ENCODE measurements around the gene UNC13A.

UNC13A gene

DNA sequence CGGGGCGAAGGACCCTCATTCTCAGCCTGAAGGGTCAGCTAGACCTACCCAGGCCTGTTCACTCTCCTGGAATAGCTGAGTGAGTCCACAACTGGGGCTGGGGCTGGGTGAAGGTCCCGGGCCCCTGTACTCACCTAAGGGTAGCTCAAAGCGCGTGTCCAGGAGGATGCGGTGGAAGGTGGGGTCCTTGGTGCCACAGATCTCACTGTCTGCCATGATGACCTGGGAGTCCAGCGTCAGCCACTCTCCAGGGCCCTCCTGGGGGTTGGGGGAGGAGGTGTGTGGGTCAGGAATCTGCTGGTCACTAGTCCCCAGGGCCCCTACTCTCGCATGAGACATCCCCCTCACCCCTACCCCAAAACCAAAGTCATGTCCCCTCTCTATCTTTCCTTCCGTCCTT is 18.7 kb downstream of the UNC13A start:
- DNase-seq (ENCODE audit: low read depth in 2 of 2), result no peak

DNA sequence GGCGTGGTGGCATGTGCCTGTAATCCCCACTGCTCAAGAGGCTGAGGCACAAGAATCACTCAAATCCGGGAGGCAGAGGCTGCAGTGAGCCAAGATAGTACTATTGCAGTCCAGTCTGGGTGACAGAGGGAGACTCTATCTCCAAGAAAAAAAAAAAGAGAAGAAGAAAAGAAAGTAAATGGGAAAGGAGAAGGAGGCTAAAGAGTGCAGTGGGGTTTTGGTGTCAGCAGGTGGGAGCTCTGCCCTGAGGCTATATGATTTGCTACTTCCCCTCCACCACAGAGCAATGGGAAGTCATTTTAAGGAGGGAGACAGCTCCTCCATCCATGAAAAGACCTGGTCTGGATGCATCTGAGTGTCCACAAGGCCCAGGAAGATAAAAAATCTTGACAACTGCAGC is 23.1 kb downstream of the UNC13A start:
- DNase-seq (ENCODE audit: low read depth in 2 of 2), result no peak

DNA sequence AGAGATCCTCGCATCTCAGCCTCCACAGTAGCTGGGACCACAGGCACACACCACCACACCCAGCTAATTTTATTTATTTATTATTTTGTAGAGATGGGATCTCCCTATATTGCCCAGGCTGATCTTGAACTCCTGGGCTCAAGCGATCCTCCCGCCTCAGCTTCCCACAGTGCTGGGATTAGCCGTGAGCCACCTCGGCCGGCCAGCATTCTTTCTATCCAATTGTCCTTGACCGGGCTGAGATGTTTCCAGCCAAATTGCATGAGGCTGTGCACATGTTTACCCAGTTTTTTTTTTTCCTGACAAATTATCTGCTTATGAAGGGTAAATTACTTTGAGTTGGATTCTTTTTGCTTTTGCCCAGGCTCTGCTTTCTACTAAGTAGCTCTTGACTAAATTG is 28.2 kb downstream of the UNC13A start:
- no peak for DNase-seq (ENCODE audit: low read depth in 2 of 2)

DNA sequence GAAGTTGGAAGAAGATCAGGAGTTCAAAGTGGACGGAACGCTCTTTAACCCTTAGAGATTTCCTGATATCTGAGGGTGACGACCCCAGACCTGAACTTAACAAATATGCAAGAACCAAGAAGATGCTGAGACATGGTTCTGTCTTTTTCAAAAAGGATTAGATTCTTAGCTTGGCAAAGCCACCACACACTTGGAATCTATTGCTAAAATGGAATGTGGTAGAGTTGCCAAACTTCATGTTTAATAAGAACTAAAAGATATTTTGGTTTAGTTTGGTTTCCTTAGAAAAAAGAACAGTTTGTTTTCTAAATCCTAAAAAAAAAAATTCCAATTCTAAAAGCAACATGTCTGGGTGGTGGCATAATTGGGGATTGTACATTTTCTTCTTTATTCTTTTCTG is 29.5 kb downstream of the UNC13A start:
- DNase-seq (ENCODE audit: low read depth in 2 of 2), result no peak

DNA sequence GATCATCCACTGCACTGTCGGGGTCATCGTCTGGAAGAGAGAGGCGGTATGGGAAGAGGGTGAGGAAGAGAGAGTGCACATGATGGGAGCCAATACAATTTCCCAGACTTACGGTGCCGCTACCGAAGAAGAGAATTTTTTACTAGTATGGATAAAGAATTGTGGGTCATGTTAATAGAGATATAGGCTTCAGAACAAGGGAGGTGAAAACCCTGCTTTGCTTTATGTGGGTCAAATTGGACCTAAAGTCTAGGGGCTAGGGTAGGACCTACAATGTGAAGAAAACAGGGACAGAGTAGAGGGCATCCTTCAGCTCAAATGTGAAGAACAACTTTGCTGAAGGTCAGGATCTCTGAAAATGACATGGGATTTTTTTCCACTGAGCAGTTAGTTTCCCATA is 29.9 kb downstream of the UNC13A start:
- no peak for DNase-seq (ENCODE audit: low read depth in 2 of 2)

DNA sequence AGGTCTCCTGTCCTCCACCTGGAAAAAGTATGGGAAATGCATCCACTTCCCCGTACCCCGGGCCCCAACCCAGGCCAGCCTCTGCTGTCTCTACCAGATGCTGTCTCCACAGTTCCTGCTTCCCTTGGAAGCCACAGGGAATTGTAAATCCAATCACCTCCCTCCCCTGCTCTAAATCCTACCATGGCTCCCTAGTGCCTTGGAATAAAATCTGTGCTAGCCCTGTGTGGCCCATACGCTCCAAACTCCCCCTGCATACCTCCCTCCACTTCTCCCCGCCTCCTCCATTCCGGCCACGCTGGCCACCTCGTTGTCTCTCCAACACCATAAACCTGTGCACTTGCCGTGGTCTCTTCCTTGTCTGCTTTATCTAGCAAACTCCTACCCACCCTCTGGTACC is 31.2 kb downstream of the UNC13A start:
- no peak for DNase-seq (ENCODE audit: low read depth in 2 of 2)

DNA sequence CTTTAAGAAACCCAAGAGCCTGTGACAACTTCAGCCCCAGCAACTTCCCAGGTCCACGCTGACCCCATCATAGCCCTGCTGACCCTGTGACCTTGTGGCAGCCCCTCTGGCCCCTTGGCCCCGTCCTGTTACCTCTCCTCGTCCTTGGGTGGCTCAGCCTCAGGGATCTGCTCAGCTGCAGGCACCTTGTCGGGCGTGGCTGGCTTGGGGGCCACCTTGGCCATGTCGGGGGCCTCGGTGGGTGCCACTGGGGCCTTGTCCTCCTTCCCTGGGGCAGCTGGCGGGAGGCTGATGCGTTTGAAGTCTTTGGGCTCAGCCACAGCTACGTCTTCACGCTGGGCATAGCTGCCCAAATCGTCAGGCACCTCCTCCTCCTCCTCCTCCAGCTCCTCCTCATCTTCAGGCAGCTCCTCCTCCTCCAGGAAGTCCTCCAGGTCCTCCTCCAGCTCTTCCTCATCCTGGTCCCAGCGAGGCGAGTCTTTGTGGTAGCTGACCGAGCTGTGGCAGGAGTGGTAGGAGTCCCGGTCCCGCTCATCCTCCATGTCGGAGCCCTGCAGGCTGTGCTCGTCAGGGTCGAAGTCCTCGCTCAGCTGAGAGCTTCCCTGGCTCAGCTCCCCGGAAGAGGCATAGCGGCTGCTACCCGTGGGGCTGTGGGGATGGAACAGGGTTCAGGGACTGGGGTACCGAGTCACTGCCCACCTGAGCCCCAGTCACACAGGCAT is 32.2 kb downstream of the UNC13A start:
- DNase-seq (ENCODE audit: low read depth in 2 of 2), result no peak

DNA sequence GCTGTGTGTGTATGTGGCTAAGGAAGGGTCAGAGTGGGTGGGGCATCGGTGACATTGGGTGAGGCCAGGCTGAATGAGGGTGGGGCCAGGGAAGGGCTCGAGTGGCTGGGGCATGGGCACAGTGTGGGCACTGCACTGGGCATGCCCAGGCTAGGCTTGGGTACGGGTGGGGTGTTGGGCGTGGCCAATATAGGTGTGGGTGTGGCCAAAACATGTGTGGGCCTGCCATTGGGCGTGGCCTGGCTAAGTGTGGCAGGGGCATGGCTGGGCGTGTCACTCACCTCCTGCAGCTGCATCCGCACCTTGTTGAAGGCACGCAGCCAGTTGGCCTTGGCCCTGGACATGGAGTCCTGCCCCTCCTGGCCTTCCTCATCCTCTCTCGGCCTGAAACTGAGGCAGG is 33.2 kb downstream of the UNC13A start:
- DNase-seq (ENCODE audit: low read depth in 2 of 2), result peak in 1 of 2 experiments; percentile 9

DNA sequence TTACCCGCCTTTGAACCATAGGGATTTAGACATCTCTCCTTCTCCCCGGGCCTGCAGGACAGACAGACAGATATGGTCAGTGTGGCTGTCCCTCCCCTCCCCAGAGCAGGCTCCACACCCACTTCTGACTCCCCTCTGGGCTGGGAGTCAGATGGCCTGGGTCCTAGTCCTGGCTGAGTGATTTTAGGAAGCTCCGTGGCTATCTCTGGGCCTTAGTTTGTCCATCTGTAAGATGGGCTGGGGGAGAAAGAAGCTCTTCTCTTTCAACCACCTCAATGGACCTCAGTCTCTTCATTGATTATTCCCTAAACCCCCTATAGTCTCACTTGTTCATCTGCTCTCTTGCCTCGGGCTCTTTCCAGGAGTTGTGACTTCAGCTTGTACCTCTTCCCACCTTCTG is 35.5 kb downstream of the UNC13A start:
- no peak for DNase-seq (ENCODE audit: low read depth in 2 of 2)

DNA sequence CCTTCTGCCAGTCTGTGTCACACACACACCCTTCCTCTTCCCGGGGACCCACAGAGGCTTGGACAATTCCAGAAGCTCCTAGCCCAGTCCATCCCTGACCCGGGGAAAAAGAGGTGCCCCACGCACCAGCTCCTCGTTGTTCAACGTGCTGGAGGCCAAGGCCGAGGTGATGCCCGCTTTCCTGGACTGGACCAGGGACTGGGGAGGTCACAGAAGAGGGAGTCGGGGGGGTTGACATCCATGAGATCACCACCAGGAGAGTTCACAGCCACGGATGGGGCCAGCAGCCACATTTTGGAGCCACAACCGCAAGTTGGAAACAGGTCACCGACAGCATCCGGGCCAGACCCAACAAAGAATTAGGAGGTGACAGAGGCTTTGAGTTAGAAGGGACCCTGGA is 39.4 kb downstream of the UNC13A start:
- DNase-seq (ENCODE audit: low read depth in 2 of 2), result no peak

DNA sequence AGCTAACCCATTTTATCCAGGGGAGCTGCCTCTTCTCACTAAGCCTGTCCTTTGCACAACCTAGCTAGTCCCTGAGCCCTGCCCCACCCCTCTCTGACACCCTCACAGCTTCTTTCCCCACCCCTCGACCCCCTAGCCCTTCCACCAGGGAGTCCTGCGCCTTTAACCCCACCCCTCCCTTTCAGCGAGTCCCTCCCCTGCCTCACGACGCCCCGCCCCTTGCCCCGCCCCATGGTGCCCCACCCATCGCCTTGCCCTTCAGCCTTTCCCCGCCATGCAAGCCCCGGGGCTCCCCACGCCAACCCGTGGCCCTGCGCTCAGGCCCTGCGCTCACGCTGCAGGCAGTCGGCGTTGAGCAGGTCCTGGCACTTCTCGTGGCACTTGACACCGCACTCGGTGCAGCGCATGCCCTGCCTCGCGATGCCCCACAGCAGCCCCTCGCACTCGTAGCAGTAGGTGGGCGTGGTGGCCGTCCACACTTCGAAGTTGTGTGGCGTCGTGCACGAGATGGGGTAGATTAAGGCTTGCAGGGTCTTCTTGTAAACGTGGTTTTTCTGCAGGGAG is 40.0 kb downstream of the UNC13A start:
- no peak for DNase-seq (ENCODE audit: low read depth in 2 of 2)

DNA sequence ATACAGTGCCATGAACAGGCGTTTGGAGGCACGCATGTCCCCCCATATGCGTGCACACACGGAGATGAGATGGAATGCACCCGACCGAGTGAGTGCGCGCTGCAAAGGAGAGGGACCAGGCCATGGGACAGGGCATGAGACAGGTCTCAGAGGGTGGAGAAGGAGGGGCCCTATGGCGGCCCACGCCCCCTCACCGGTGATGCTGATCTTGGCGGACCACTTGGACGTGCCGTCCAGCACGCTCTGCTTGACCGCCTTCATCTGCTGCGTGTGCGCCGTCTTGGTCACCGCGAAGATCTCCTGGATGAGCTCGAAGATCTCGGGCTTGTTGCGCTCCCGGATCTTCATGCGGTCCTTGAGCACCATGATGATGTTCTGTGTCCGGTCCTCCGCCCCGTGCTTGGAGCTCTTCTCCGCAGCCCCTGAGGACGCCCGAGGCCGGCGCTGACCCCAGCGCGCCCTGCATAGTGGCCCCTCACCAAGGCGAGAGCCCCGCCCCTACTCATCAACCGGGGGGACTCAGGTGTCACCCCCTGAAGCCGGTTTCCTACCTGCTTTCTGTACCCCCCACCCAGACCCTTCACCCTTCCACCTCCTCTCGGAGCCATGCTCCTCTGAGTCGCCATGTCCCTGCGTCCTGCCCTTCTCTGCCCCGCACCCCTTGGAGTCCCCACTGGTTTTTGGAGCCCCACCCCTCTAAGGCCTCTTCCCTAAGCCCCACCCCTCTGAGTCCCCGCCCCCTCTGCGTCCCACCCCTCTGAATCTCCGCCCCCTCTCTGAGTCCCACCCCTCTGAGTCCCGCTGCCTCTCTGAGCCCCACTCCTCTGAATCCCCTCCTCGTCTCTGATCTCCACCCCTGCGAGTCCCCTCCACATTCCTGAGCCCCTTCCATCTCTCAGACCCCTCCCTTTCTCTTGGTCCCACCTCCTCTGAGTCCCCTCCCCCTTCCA is 40.8 kb downstream of the UNC13A start:
- no peak for DNase-seq (ENCODE audit: low read depth in 2 of 2)

DNA sequence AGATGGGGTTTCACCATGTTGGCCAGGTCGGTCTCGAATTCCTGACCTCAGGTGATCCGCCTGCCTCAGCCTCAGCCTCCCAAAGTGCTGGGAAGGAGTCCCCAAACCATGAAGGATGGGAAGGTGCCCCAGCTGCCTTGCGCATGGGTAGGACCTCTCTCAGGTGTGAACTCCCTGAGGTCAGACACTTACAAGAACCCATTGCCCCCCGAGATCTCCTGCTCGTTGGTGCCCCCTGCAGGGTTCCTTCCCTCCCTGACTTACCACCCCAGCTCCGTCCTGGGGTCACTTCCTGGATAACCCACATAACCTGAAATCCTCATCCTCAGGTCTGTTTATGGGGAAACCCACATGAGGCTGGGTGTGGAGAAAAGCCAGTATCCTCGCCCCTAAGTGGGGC is 41.7 kb downstream of the UNC13A start:
- no peak for DNase-seq (ENCODE audit: low read depth in 2 of 2)

DNA sequence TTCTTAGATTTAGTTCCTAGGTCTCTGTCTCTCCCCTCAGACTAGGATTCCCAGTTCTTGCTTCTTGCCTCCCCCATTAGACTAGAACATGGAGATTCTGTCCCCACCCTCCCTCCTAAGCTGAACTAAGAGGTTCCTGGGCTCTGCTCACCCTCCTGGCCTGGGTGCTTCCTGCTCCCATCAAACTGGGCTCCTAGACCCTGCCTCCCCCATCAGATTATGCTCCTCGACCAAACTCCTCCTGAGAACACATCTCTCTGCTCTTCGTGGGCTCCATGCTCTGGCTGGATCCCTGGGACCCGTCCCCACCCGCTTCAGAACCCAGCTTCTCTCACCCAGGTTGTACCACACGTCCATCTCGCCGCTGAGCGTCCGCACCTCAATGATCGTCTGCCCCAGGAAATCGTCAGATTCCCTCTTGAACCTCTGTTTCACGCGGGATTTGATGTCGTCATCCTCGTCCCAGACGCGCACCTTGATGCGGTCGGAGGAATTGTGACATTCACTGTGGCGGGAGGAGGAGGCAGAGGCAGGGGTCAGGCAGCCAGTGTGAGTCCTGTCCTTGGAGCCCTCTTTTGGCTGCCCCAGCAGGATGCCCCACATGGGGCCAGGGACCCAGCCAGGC is 42.7 kb downstream of the UNC13A start:
- no peak for DNase-seq (ENCODE audit: low read depth in 2 of 2)

DNA sequence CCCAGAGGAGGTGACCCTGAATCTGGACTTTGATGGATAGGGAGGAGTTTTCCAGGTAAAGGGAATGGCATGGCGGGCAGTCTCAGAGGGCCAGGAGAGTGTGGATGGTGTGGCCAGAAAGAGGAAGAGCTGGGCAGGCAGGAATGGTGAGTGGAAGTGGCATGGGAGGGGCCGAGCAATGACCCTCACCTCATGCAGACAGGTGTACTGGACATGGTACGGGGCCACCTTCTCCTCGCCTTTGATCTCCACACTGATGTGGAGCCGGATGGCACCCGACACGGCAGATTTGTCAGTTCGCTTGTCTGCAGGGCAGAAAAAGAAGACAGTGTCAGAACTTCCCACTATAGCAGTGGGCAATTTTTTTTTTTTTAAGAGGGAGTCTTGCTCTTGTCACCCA is 45.5 kb downstream of the UNC13A start:
- no peak for DNase-seq (ENCODE audit: low read depth in 2 of 2)

DNA sequence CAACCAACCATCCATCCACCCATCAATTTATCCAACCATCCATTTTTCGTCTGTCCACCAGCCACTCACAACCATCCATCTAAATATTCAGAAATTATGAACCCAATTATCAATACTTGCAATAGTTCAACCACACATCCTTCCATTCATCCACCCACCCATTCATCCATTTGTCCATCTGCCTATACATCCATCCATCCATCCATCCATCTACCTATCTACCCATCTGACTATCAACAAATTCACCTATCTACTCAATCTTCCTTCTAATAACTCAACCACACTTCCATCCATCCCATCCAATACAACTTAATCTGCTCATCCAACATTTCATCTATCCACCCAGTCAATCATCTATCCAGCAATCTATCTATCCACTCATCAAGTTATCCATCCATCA is 46.3 kb downstream of the UNC13A start:
- DNase-seq (ENCODE audit: low read depth in 2 of 2), result no peak

DNA sequence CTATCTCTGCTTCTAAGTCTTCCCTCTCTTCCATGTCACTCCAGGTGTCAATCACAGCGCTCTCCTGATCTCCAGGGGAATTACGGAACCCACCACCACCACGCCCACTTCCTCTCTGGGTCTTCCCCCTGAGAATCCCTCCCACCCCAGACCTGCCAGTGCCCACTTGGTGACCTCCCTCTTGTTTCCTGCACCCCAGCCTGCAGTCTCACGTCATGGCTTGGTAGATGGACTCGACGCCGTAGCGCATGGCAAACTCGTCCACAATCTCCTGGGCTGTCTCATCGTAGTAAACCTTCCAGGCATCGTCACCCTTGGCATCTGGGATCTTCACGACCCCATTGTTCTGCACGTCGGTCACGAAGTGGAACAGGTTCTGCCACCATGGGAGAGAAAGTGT is 47.0 kb downstream of the UNC13A start:
- DNase-seq (ENCODE audit: low read depth in 2 of 2), result no peak

DNA sequence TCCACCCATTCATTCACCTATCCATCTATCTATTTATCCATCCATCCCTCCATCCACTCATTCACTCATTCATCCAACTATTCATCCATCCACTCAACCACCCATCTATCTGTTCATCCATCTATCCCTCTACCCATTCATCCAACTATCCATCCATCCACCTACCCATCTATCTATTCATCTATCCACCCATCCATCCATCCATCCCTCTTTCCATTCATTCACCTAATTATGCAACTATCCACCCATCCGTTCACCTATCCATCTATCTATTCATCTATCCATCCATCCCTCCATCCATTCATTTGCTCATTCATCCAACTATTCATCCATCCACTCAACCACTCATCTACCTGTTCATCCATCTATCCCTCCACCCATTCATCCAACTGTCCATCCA is 54.5 kb downstream of the UNC13A start:
- DNase-seq (ENCODE audit: low read depth in 2 of 2), result no peak

DNA sequence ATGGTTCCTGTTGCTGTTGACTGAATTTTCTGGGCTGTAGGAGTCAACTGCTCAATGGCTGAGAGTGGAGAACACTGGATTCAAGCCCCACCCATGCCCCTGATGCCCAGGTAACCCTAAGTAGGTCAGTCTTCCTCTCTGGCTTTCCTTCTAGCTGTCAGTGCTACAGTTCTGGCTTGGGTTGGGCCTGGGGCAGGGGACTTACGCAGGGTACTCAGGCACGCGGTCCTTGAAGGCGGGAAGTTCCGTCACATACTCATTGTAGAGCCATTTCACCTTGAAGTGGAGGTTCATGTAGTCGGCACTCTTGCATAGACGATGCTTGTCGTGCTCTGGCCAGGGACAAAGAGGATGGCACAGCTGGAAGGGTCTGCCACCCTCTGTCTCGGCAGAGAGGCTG is 55.6 kb downstream of the UNC13A start:
- no peak for DNase-seq (ENCODE audit: low read depth in 2 of 2)

DNA sequence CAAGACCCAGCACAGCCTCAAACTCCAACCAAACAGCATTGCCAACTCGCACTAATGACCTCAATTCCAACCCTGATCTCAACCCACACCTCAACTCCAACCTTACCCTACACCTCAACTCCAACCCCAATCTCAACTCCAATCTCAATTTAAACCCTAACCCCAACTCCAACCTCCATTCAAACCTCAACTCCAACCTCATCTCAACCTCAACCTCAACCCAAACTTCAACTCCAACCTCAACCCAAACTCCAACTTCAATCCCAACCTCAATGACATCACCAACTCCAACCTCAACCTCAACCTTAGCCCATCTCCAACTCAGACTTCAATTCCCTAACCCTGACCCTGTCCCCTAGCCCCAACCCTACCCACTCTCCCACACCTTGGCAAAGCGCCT is 58.4 kb downstream of the UNC13A start:
- DNase-seq (ENCODE audit: low read depth in 2 of 2), result no peak

DNA sequence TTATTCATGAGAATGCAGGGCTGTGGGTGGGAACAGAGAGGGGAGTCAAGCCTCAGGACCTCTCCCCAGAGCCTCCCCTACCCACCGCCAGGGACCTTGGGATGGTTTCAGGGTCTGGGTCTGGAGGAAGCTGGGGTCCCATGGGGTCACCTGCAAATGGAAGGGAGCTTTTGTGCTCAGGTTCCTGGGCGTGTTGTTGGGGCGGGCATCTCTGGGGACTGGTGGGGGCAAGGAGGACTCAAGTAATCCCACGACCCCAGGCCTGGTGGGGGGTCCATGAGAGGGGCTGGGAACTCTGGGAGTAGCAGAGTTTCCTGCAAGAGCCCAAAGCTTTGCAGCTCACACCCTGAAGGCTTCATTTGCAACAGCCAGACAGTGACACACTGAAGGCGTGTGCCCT is 60.2 kb downstream of the UNC13A start:
- DNase-seq (ENCODE audit: low read depth in 2 of 2), result no peak

DNA sequence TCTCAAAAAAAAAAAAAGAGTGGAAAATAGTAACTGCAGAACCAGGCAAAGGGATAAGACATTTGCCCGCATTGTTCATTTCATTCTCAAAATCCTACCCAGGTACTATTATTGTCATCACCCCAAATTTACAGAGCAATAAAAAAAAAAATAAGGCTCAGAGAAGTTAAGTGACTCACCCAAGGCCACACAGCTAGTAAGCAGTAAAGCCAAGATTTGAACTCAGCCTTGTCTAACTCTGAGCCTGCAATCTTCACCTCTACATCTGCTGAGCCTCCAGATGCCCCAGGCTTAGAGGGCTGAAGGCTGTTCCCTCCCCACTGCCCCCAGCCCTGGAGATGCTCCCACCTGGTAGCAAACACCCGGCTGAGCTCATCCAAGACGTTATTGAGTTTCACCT is 61.0 kb downstream of the UNC13A start:
- DNase-seq (ENCODE audit: low read depth in 2 of 2), result no peak

Data from stimulated activated CD4-positive, alpha-beta T cell treated with anti-CD3 and anti-CD28 coated beads, Interleukin-12 subunit alpha, Interleukin-12 subunit beta, amount 100 ng/mL, for 24 hours (primary cell).